ENCODE data around the gene RPL6.
A peak's percentile ranks its signal among the peaks of the same experiment; 100 is the strongest.
"Not testable (repeated sequence)": the region's sequence is repeated elsewhere in the genome, so short reads cannot be mapped to it uniquely, and the experiment has no call there.

Gene RPL6

DNA sequence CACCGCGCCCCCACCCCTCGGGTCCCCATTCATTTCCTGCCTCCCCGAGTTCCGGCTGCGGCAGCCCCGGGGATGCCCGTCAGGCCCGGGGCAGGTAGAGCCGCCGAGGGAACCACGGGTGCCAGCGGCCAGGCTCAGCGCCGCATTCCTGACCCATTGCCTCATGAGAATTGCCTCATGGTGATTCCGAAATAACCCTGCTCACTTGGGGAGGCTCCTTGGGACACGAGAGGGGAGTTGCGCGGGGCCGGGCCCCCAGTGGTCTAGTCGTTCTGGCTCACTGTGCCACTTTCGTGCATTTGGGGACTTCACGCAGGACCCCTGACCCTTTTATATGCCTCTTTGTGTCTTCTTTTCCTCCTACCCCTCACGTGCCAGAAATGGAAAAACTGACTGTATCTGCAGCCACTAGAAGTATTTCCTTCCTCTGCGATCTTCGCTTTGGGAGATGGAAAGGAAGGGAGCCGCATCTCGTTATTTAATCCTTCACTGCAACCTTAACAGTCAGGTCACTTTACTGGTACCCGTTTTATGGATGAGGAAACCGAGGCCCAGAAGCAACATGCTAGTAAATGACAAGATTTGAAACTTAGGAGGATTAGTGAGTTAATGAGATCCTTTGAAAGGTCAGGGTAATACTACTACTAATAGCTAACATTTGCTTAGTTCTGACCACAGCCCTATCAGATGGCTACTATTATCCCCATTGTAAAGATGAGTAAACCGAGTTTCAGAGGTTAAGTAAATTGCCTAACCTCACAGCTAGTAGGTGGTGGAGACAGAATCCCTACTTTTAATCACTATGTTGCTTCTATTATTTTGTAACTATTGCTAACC lies 10.1 kb upstream of the RPL6 start:
- DNase-seq (ENCODE audit: low spot score), result peak; percentile 87

DNA sequence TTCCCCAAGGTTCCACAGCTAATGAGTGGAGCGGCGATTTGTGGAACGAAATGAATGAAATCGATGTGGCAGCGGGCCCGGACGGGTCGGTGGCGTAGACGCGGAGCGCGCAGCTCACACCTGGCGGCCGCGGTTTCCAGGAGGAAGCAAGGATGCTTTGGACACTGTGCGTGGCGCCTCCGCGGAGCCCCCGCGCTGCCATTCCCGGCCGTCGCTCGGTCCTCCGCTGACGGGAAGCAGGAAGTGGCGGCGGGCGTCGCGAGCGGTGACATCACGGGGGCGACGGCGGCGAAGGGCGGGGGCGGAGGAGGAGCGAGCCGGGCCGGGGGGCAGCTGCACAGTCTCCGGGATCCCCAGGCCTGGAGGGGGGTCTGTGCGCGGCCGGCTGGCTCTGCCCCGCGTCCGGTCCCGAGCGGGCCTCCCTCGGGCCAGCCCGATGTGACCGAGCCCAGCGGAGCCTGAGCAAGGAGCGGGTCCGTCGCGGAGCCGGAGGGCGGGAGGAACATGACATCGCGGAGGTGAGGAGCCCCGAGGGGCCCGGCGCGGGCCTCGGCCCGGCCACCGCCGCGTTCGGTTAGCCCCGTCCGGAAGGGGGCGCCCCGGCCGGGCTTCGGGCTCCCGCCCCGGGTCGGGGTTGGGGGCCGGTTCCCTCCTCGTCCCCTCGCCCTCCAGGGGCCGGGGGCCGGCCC lies 9.3 kb upstream of the RPL6 start, which contains the start of gene PTPN11:
Gene PTPN11 (plus strand): TSS at position 340 of the 689 bp plus-strand sequence. CDS start 165 bp downstream, at position 505.
- peak; percentile 91 for DNase-seq (ENCODE audit: low spot score)

GRCh38 chr12:112418273-112418607 lies 8.8 kb upstream of the RPL6 start:
- DNase-seq (ENCODE audit: low spot score), result no peak

GRCh38 chr12:112415457-112415856 lies 6.1 kb upstream of the RPL6 start:
- not testable (repeated sequence) for DNase-seq (ENCODE audit: low spot score)

- DNase-seq (ENCODE audit: low spot score), result no peak
These were observed 4.6 kb upstream of the RPL6 start for GRCh38 chr12:112413855-112414625.

- DNase-seq (ENCODE audit: low spot score), result no peak
These were observed 470 bp upstream of the RPL6 start for GRCh38 chr12:112409906-112410244.

GRCh38 chr12:112408621-112409020 lies 784 bp downstream of the RPL6 start:
- no peak for DNase-seq (ENCODE audit: low spot score)

DNA sequence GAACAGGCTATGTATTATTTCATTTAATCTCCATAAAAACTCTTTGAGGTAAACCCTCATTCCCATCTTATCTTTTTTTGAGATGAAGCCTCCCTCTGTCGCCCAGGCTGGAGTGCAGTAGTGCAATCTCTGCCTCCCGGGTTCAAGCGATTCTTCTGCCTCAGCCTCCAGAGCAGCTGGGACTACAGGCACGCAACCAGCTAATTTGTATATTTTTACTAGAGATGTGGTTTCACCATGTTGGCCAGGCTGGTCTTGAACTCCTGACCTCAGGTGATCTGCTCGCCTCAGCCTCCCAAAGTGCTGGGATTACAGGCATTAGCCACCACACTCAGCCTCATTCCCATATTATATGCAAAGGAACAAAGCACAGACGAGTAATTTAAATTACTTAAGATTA lies 1.7 kb downstream of the RPL6 start:
- not testable (repeated sequence) for DNase-seq (ENCODE audit: low spot score)

GRCh38 chr12:112406519-112407488 lies 2.6 kb downstream of the RPL6 start:
- DNase-seq (ENCODE audit: low spot score), result no peak

- DNase-seq (ENCODE audit: low spot score), result no peak
These were observed 7.4 kb downstream of the RPL6 start for GRCh38 chr12:112401903-112402498.

DNA sequence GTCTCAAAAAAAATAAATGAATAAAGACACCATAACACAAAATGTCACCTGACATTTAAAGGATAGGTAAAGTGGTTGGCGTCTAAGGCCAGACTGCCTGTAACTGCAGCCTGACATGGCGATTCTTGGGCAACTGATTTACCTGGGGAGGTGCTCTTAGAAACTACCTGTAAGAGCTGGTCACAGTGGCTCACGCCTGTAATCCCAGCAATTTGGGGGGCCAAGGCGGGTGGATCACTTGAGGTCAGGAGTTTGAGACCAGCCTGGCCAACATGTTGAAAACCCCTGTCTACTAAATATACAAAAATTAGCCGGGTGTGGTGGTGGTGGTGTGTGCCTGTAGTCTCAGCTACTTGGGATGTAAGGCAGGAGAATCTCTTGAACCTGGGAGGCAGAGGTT lies 8.4 kb downstream of the RPL6 start:
- DNase-seq (ENCODE audit: low spot score), result no peak

DNA sequence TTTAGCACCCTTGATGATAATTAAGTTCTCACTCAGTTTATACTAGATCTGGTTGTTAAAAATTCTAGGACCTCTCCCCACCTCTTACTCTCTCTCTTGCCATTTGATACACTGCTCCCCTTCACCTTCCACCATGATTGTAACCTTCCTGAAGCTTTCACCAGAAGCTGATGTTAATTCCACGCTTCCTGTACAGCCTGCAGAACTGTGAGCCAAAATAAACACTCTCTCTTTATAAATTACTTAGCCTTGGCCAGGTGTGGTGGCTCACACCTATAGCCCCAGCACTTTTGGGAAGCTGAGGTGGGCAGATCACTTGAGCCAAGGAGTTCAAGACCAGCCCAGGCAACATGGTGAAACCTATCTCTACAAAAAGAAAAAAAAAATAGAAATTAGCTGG lies 16.1 kb downstream of the RPL6 start:
- DNase-seq (ENCODE audit: low spot score), result no peak

- DNase-seq (ENCODE audit: low spot score), result not testable (repeated sequence)
These were observed 19.3 kb downstream of the RPL6 start for GRCh38 chr12:112389922-112390654.

DNA sequence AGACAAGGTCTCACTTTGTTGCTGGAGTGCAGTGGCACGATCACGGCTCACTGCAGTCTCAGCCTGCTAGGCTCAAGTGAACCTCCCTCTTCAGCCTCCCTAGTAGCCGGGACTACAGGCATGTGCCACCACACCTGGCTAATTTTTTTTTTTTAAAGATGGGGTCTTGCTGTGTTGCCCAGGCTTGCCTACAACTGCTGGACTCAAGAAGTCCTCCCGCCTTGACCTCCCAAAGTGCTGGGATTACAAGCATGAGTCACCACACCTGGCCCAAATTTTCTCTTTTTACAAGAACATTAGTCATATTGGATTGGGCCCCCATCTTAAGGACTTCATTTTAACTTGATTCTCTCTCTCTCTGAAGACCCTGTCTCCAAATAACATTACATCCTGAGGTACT lies 20.2 kb downstream of the RPL6 start:
- DNase-seq (ENCODE audit: low spot score), result no peak

DNA sequence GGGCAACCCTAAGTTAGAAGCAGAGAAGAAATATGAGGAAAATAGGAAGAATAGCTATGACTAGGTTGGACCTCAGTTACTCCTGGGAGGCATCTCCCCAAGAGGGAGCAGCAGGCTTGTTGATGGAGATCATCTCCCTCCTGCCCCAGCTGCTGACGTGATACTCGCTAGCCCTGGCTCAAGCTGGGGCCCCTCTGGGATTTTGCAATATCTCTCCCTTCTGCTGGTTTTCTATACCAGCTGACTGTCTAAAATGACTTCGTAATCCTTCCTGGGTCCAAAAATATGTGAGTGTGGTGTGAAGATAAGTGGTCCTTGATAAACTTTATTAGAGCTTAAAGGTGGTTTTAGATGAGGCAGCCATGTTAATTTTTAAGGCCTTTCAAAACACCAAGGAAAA lies 22.7 kb downstream of the RPL6 start:
- peak; percentile 25 for DNase-seq (ENCODE audit: low spot score)

DNA sequence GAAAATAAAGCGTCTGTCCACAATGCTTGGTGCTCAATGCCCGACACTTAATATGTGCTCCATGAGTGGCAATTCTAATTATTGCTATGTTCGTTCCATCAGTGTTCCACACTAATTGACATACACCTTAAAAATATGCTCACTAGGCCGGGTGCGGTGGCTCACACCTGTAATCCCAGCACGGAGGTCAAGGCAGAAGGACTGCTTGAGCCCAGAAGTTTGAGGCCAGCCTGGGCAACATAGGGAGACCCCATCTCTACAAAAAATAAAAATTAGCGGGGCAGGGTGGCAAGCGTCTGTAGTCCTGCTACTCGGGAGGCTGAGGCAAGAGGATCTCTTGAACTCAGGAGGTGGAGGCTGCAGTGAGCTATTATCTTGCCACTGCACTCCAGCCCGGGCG lies 26.5 kb downstream of the RPL6 start:
- DNase-seq (ENCODE audit: low spot score), result no peak

DNA sequence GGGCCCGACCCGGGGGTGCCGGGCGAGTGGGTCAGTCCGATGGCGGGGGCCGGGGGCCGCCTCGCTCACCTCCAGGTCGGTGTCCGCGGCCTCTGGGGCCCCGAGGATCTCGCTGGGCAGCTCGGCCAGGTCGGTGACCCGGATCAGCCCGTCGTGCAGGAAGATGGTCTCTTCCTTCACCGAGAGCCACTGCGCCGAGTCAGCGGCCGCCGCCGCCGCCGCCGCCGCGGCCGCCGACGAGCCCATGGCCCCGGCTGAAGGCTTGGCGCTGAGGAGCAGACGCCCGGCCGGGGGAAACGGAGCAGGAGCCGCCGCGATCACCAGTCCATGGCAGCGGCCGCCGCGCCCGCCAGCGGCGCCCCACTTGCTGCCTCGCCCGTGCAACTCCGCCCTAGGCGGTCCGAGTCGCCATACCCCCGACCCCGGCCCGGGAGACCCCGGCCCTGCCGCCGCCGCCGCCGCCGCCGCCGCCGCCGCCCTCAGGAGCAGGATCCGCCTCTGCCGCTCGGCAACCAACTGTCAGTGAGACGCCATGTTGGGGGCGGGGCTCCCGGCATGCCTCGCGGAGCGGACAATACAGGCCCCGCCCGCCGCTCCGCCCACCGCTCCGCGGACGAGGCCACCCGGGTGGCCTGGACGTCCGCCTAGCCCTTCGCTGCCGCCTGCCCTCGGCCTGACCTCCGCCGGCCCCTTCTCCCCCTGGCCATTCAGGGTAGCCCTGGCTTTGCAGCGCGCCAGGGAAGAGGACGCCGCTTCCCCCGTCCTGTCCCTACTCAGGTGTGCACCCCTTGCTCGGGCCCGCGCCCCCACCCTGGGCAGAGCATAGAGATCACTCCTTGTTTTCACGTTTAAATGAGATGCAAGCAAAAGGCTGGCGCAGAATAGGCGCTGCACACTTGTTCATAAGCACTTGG lies 27.3 kb downstream of the RPL6 start, which contains the start of gene HECTD4:
Gene HECTD4 (minus strand): TSS at position 549 of the 914 bp plus-strand sequence. CDS start 303 bp downstream, at position 246.
- DNase-seq (ENCODE audit: low spot score), result peak; percentile 97

DNA sequence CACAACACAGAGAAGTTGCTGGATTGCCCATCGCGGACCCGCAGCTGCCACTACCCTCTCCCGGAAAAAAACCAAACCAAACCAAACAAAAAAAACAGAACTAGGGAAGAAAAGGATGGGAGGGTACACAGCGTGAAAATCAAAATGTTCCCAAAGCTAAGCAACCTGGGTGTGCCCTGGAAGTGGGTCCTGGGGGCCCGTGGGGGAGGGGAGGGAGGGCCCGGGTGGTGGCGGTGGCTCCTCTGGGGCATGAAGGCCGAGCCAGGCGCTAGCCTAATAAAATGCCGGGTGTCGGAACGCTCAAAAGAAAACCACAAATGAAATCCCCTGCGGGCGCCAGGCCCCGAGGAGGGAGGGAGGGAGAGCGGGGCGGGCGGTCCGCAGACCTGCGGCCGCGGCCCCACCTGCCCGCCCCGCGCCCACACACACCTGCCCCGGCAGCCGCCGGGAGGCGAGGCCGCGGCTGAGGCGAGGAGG lies 28.0 kb downstream of the RPL6 start:
- no peak for DNase-seq (ENCODE audit: low spot score)

Measured in AG08395 (cell line).